NK-92 (cell line): ENCODE data around the gene SMARCC1.

Experiments
- DNase-seq: peaks from one replicate; lab custom pipeline; 2025; ENCODE audit not compliant: unreplicated experiment; lab: John Stamatoyannopoulos, UW

SMARCC1 gene

DNA sequence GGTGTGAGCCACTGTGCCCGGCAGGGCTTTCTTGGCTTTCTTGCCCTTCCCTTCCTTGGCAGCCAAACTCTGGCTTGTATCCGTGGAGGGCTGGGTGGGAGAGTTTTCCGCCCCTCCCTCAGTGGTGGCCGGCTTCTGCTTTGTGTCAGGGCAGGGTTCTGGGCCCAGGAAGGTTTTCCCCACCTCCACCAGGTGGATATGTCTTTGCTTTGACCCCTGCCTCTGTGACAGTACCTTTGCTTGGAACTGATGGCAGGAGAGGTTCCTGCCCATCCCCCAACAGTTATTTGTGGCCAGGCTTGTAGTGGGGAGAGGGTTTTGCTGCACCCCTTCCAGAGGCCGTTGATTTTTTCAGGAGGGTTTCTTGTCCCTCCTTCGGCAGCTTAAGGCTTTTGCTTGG is 227.4 kb downstream of the SMARCC1 start:
- DNase-seq: no peak

DNA sequence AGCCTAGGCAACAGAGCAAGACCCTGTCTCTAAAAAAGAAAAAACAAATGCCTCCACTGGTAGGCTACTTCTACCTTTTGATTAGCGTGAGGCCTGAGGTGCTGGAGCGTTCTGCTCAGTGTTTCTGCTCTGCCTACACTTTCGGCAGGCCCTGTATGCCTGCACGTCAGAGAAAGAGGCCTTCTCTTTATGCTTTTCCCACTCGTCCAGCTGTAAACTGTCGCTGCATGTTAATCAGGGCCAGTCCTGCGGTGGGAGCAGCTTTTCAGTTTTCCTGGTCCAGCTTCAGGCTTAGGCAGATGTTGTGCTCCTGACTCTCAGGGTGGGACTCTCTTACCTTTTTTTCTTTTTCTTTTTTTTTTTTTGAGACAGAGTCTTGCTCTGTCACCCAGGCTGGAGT is 228.3 kb downstream of the SMARCC1 start:
- no peak for DNase-seq

- DNase-seq: no peak
These were observed 239.1 kb downstream of the SMARCC1 start for GRCh38 chr3:47542471-47543173.

DNA sequence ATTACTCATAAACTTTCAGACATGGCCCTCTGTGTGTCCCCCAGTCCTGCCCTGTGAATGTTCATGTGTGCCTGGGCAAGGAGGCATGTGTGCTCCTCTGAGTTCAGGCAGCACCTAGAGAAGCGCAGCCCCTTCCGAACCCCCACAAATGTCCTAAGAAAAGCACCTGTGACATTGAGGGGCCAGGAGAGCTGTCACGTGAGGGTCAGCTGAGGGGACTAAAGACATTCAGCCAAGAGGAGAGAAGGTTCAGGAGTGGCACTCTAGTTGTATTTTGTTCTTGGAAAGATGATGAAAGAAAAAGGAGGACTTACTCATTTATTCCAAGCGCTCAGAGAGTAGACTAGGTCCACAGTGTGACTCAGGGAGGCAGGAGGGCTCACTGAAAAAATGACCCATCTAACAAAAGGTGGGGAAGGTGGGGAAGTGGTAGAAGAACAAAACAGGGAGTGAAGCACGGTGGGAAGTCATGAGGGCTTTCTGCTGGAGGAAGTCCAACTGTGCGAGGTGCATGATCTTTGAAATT is 240.0 kb downstream of the SMARCC1 start:
- no peak for DNase-seq

DNA sequence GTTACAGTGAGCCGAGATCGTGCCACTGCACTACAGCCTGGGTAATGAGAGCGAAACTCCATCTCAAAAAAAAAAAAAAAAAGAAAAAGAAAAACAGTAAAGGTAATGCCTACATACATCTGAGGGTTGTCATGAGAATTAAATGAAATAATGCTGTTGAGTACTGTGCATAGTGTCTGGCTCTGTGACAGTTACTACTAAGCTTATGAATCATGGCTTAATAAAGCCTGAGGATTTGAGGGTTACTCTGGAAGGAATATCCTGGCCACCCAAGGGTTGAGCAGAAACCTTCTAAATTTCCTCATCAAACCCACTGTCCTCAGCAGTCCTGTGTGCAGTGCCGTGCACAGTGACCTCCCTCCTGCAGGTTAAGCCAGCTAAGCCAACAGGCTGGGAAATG is 241.4 kb downstream of the SMARCC1 start:
- no peak for DNase-seq

DNA sequence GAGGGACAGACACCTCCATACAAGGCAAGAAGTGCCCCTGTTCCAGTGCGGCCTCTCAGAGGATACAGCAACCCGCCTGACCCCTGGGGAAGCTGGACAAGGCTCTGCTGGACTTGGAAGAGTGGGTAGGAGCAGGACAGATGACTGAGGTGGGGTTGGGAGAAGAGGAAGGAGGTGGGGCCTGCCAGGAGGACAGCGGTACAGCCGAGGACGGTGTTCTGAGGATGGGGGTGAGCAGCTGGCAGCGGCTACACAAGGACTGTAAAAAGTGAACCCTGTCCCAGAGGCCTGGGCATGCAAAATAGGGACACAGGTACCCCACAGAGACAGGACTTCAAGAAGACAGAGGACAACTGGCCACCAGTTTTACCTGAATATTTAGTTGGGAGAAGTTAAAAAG is 244.7 kb downstream of the SMARCC1 start:
- DNase-seq: no peak

GRCh38 chr3:47536221-47536891 is 245.3 kb downstream of the SMARCC1 start:
- DNase-seq: no peak
